D721Med (cell line): ENCODE results near the gene ERFE.

Experiments used
- DNase-seq: peaks from one replicate; pipeline ENCODE4 v3.0.0; 2011; ENCODE audit warnings: low spot score; ENCODE audit not compliant: insufficient read length
- FAIRE-seq: peaks from 2 replicates; lab custom pipeline; 2011; peaks lifted over from hg19 to GRCh38; lab: Jason Lieb, UNC
- CTCF ChIP-seq: IDR thresholded peaks from 2 replicates; pipeline ENCODE4 v1.5.1; 2012; ENCODE audit warnings: mild to moderate bottlenecking, control low read depth; ENCODE audit not compliant: insufficient read depth; ENCODE audit errors: missing control alignments

The ERFE gene

GRCh38 chr2:238142382-238143205 is 16.2 kb upstream of the ERFE start:
- no peak for FAIRE-seq
- no peak for DNase-seq
- TF ChIP-seq CTCF = no peak

- no peak for FAIRE-seq
- no peak for TF ChIP-seq CTCF
- no peak for DNase-seq
Observed at GRCh38 chr2:238143239-238143951, 15.4 kb upstream of the ERFE start.

- DNase-seq (no peak), FAIRE-seq (no peak)
- no peak for TF ChIP-seq CTCF
Observed at GRCh38 chr2:238144262-238144661, 14.5 kb upstream of the ERFE start.

- no peak for TF ChIP-seq CTCF
- DNase-seq = no peak
- no peak for FAIRE-seq
Observed at GRCh38 chr2:238145046-238145445, 13.7 kb upstream of the ERFE start.

GRCh38 chr2:238145851-238146250 is 12.9 kb upstream of the ERFE start:
- TF ChIP-seq CTCF = no peak
- FAIRE-seq = no peak
- no peak for DNase-seq

GRCh38 chr2:238146884-238147544 is 11.8 kb upstream of the ERFE start:
- DNase-seq = no peak
- FAIRE-seq = no peak
- TF ChIP-seq CTCF = no peak

GRCh38 chr2:238148981-238149380 is 9.8 kb upstream of the ERFE start:
- TF ChIP-seq CTCF = no peak
- DNase-seq = no peak
- no peak for FAIRE-seq
